ENCODE data around the gene CTNNA3. TPM values are rescaled to one million over a fixed set of nuclear protein-coding genes. Genes with fewer than 3 reads are reported as not detected.

The CTNNA3 gene
- total and polyA plus RNA-seq, 4 donors, result 0.16 to 2.4 (median 1.4) TPM

- 89% methylated on average over 1 of the region's 1 CpG for WGBS
- Histone ChIP-seq H3K9ac (ENCODE audit: low read depth in 1 of 2, low read length in 2 of 2) (no peak overlapping the region), H3K4me3 (ENCODE audit: low read depth in 1 of 3, low read length in 3 of 3) (no peak overlapping the region), H3K9me3 (ENCODE audit: control insufficient read depth in 4 of 4, low read length in 3 of 4) (no peaks in the 10 kb centered on the region), H3K4me1 (ENCODE audit: control insufficient read depth in 4 of 4, insufficient read depth in 4 of 4, low read length in 3 of 4) (no peaks in the 10 kb centered on the region), H3K27ac (ENCODE audit: low read depth in 1 of 2, low read length in 2 of 2) (no peak overlapping the region), H3K36me3 (ENCODE audit: control insufficient read depth in 4 of 4, insufficient read depth in 3 of 4, low read depth in 1 of 4, low read length in 3 of 4) (no peaks in the 10 kb centered on the region), H3K27me3 (ENCODE audit: control insufficient read depth in 4 of 4, insufficient read depth in 4 of 4, low read length in 3 of 4) (no peaks in the 10 kb centered on the region)
- DNase-seq (ENCODE audit: low spot score), result no peak
- no peak for TF ChIP-seq FOXA1 (IDR thresholded peaks at IDR 0.05)
- no peak for TF ChIP-seq TAF1 (conservative IDR thresholded peaks at IDR 0.05)
- TF ChIP-seq FOXA2 (IDR thresholded peaks at IDR 0.05), result no peak
- no peak for TF ChIP-seq RXRA (IDR thresholded peaks at IDR 0.05)
- no peak for TF ChIP-seq ATF3 (IDR thresholded peaks at IDR 0.05)
- no peak for TF ChIP-seq CTCF (IDR thresholded peaks at IDR 0.05; ENCODE audit: low read depth, low read length, missing input control)
- no peak for TF ChIP-seq HNF4A (conservative IDR thresholded peaks at IDR 0.05)
- TF ChIP-seq ZBTB33 (IDR thresholded peaks at IDR 0.05), result no peak
- TF ChIP-seq HNF4G (IDR thresholded peaks at IDR 0.05), result no peak
- no peak for TF ChIP-seq NR2F2 (IDR thresholded peaks at IDR 0.05)
- TF ChIP-seq EGR1 (IDR thresholded peaks at IDR 0.05; ENCODE audit: low read depth in 2 of 2), result no peak
- TF ChIP-seq SP1 (IDR thresholded peaks at IDR 0.05), result no peak
- TF ChIP-seq MAX (IDR thresholded peaks at IDR 0.05), result no peak
- TF ChIP-seq JUND (IDR thresholded peaks at IDR 0.05), result no peak
These were observed 843.2 kb downstream of the CTNNA3 start for GRCh38 chr10:66852811-66853210.

GRCh38 chr10:66848856-66849255 lies 847.1 kb downstream of the CTNNA3 start:
- no peak for TF ChIP-seq SP1 (IDR thresholded peaks at IDR 0.05)
- TF ChIP-seq YY1 (IDR thresholded peaks at IDR 0.05), result no peak
- TF ChIP-seq GABPA (IDR thresholded peaks at IDR 0.05 in 1 of 2, conservative IDR thresholded peaks at IDR 0.05 in 1 of 2), result no peak
- no peak for TF ChIP-seq TAF1 (conservative IDR thresholded peaks at IDR 0.05)
- TF ChIP-seq EGR1 (IDR thresholded peaks at IDR 0.05; ENCODE audit: low read depth in 2 of 2), result no peak
- no peak for TF ChIP-seq RXRA (IDR thresholded peaks at IDR 0.05)
- no peak for TF ChIP-seq HNF4G (IDR thresholded peaks at IDR 0.05)
- TF ChIP-seq HNF4A (conservative IDR thresholded peaks at IDR 0.05), result no peak
- no peak for TF ChIP-seq FOXA1 (IDR thresholded peaks at IDR 0.05)
- no peak for TF ChIP-seq MAX (IDR thresholded peaks at IDR 0.05)
- no peak for TF ChIP-seq JUND (IDR thresholded peaks at IDR 0.05)
- no peak for TF ChIP-seq ATF3 (IDR thresholded peaks at IDR 0.05)
- no peak for TF ChIP-seq NR2F2 (IDR thresholded peaks at IDR 0.05)
- 74% methylated on average over 3 of the region's 3 CpGs for WGBS
- H3K4me1 ChIP-seq (ENCODE audit: control insufficient read depth in 4 of 4, insufficient read depth in 4 of 4, low read length in 3 of 4), result no peaks in the 10 kb centered on the region
- H3K36me3 ChIP-seq (ENCODE audit: control insufficient read depth in 4 of 4, insufficient read depth in 3 of 4, low read depth in 1 of 4, low read length in 3 of 4), result no peaks in the 10 kb centered on the region
- H3K27ac ChIP-seq (ENCODE audit: low read depth in 1 of 2, low read length in 2 of 2), result no peak overlapping the region
- H3K4me3 ChIP-seq (ENCODE audit: low read depth in 1 of 3, low read length in 3 of 3), result no peak overlapping the region
- H3K27me3 ChIP-seq (ENCODE audit: control insufficient read depth in 4 of 4, insufficient read depth in 4 of 4, low read length in 3 of 4), result no peaks in the 10 kb centered on the region
- no peak overlapping the region for H3K9ac ChIP-seq (ENCODE audit: low read depth in 1 of 2, low read length in 2 of 2)
- no peaks in the 10 kb centered on the region for H3K9me3 ChIP-seq (ENCODE audit: control insufficient read depth in 4 of 4, low read length in 3 of 4)
- DNase-seq (ENCODE audit: low spot score), result no peak
